A549 (cell line): ENCODE results near the gene FIZ1. TPM values are rescaled to one million over a fixed set of nuclear protein-coding genes. Genes with fewer than 3 reads are reported as not detected.
A peak's percentile ranks its signal among the peaks of the same experiment; 100 is the strongest.

Source experiments
- ATAC-seq, 2 experiments: fragments of 200-7000 bp in 1 of 2; fragments of >200 bp in 1 of 2; cut with Nextera tagmentation in 1 of 2; cut with Tn5 transposase in 1 of 2; 3 replicates each; pipeline versions ENCODE4 v1.8.0 to v1.9.1; 2018 to 2020; ENCODE audit warnings: mild to moderate bottlenecking in 1 of 2, moderate library complexity in 1 of 2
- CTCF ChIA-PET: fragments of 300-600 bp; sonication (Branson Sonifier 250); formaldehyde crosslinking; extraction: SDS; loops from one replicate; lab custom pipeline; 2021; ENCODE audit warnings: antibody characterized with exemption, inconsistent platforms; lab: Yijun Ruan, JAX
- POLR2A ChIA-PET: fragments of 350-600 bp; formaldehyde crosslinking; extraction: SDS; loops from one replicate; lab custom pipeline; 2021; ENCODE audit warnings: antibody characterized with exemption, inconsistent platforms; lab: Yijun Ruan, JAX
- DNase-seq, 2 experiments: peaks; one replicate each; pipeline versions ENCODE4 v3.0.0 to v3.0.0-alpha.2; 2011 to 2016; ENCODE audit warnings: low read depth in 1 of 2, low spot score in 1 of 2
- FAIRE-seq: peaks from 2 replicates; lab custom pipeline; 2011; peaks lifted over from hg19 to GRCh38; lab: Jason Lieb, UNC
- H3K27ac ChIP-seq, 2 experiments: fragments of >200 bp; sonication (Bioruptor Twin); formaldehyde crosslinking; 3 replicates each; pipeline ENCODE4 v1.5.1; 2016 to 2017
- H3K4me1 ChIP-seq: fragments of >200 bp; sonication (Bioruptor Twin); formaldehyde crosslinking; 3 replicates; pipeline ENCODE4 v1.6.1; 2016
- H3K4me2 ChIP-seq: fragments of >200 bp; sonication (Bioruptor Twin); formaldehyde crosslinking; 3 replicates; pipeline ENCODE4 v1.6.1; 2016
- H3K4me3 ChIP-seq: fragments of >200 bp; sonication (Bioruptor Twin); formaldehyde crosslinking; 3 replicates; pipeline ENCODE4 v1.5.1; 2016
- H3K9me3 ChIP-seq: fragments of >200 bp; sonication (Bioruptor Twin); formaldehyde crosslinking; 3 replicates; pipeline ENCODE4 v1.6.1; 2016
- BHLHE40 ChIP-seq: IDR thresholded peaks from 2 replicates; pipeline ENCODE4 v1.6.1; 2012; ENCODE audit warnings: low read depth, low read length, inconsistent platforms
- CEBPB ChIP-seq, 2 experiments: fragments of >200 bp in 1 of 2; sonication (Bioruptor Twin) in 1 of 2; formaldehyde crosslinking in 1 of 2; IDR thresholded peaks; 2 replicates each; pipeline ENCODE4 v1.6.1; 2012 to 2016
- CHD4 ChIP-seq: fragments of 200-600 bp; sonication (generic); IDR thresholded peaks from 2 replicates; pipeline ENCODE4 v1.6.1; 2016; ENCODE audit warnings: antibody characterized with exemption, mild to moderate bottlenecking, borderline replicate concordance
- E2F6 ChIP-seq: IDR thresholded peaks from 2 replicates; pipeline ENCODE4 v1.6.1; 2012; ENCODE audit warnings: low read depth, borderline replicate concordance
- EHMT2 ChIP-seq: fragments of 200-600 bp; sonication (generic); IDR thresholded peaks from 2 replicates; pipeline ENCODE4 v1.6.1; 2016; ENCODE audit warnings: antibody characterized with exemption, low read depth, mild to moderate bottlenecking, moderate library complexity
- EP300 ChIP-seq, 2 experiments: fragments of >200 bp; sonication (Bioruptor Twin); formaldehyde crosslinking; IDR thresholded peaks; 2 replicates in 1 of 2; 3 replicates in 1 of 2; pipeline ENCODE4 v1.6.1; 2016 to 2017
- ESRRA ChIP-seq: fragments of 150-350 bp; IDR thresholded peaks from 2 replicates; pipeline ENCODE4 v1.6.1; 2014; ENCODE audit warnings: mild to moderate bottlenecking, low read length, borderline replicate concordance
- FOSB ChIP-seq: fragments of 250-450 bp; sonication (Bioruptor Pico); IDR thresholded peaks from 2 replicates; pipeline ENCODE4 v1.5.0; 2020; ENCODE audit warnings: mild to moderate bottlenecking, moderate library complexity
- GATA3 ChIP-seq: IDR thresholded peaks from 2 replicates; pipeline ENCODE4 v1.6.1; 2012; ENCODE audit warnings: borderline replicate concordance
- HDAC2 ChIP-seq: fragments of 200-600 bp; sonication (generic); IDR thresholded peaks from 2 replicates; pipeline ENCODE4 v1.6.1; 2016
- HEYL ChIP-seq: fragments of 250-450 bp; sonication (Bioruptor Pico); IDR thresholded peaks from 2 replicates; pipeline ENCODE4 v1.8.0; 2021; ENCODE audit warnings: mild to moderate bottlenecking, moderate library complexity
- HMGXB4 ChIP-seq: fragments of 250-450 bp; sonication (Bioruptor Pico); IDR thresholded peaks from 2 replicates; pipeline ENCODE4 v1.5.0; 2021; ENCODE audit warnings: mild to moderate bottlenecking, moderate library complexity, borderline replicate concordance
- HOXB13 ChIP-seq: fragments of 250-450 bp; sonication (Bioruptor Pico); IDR thresholded peaks from 2 replicates; pipeline ENCODE4 v1.5.0; 2020; ENCODE audit warnings: low read depth, mild to moderate bottlenecking, moderate library complexity
- JUNB ChIP-seq: fragments of >200 bp; sonication (Bioruptor Twin); formaldehyde crosslinking; IDR thresholded peaks from 2 replicates; pipeline ENCODE4 v1.6.1; 2016
- MAFK ChIP-seq: fragments of 450-650 bp; IDR thresholded peaks from 2 replicates; pipeline ENCODE4 v1.6.1; 2014; ENCODE audit not compliant: partially characterized antibody
- MAX ChIP-seq: IDR thresholded peaks from 2 replicates; pipeline ENCODE4 v1.6.1; 2012
- MAZ ChIP-seq: fragments of 150-350 bp; IDR thresholded peaks from 2 replicates; pipeline ENCODE4 v1.6.1; 2014; ENCODE audit warnings: antibody characterized with exemption, low read depth, low read length, borderline replicate concordance
- MYC ChIP-seq: IDR thresholded peaks from 2 replicates; pipeline ENCODE4 v1.6.1; 2012; ENCODE audit warnings: mild to moderate bottlenecking, inconsistent platforms, low read length, improper control_type of control experiment, borderline replicate concordance
- NFE2L2 ChIP-seq: fragments of 150-350 bp; conservative IDR thresholded peaks from 2 replicates; pipeline ENCODE4 v1.6.1; 2014; ENCODE audit warnings: low read length
- NPAS2 ChIP-seq: fragments of 250-450 bp; sonication (Bioruptor Pico); IDR thresholded peaks from 2 replicates; pipeline ENCODE4 v1.8.0; 2022; ENCODE audit warnings: mild to moderate bottlenecking, moderate library complexity, borderline replicate concordance
- NR3C1 ChIP-seq: fragments of >200 bp; sonication (Bioruptor Twin); formaldehyde crosslinking; IDR thresholded peaks from 3 replicates; pipeline ENCODE4 v1.6.1; 2017
- PHF8 ChIP-seq: fragments of 200-600 bp; sonication (generic); IDR thresholded peaks from 2 replicates; pipeline ENCODE4 v1.6.1; 2016; ENCODE audit warnings: low read depth, mild to moderate bottlenecking, antibody characterized with exemption, moderate library complexity, borderline replicate concordance
- POLR2A ChIP-seq: IDR thresholded peaks from 2 replicates; pipeline ENCODE4 v1.6.1; 2012; ENCODE audit warnings: mild to moderate bottlenecking, low read length
- RAD21 ChIP-seq, 2 experiments: fragments of >200 bp in 1 of 2; sonication (Bioruptor Twin) in 1 of 2; formaldehyde crosslinking in 1 of 2; IDR thresholded peaks in 1 of 2; conservative IDR thresholded peaks in 1 of 2; 2 replicates in 1 of 2; 3 replicates in 1 of 2; pipeline ENCODE4 v1.6.1; 2012 to 2018; ENCODE audit warnings: inconsistent platforms in 1 of 2
- REST ChIP-seq: fragments of 200-600 bp; sonication (generic); IDR thresholded peaks from 2 replicates; pipeline ENCODE4 v1.6.1; 2016; ENCODE audit warnings: antibody characterized with exemption, mild to moderate bottlenecking, moderate library complexity
- RFX5 ChIP-seq: fragments of 450-650 bp; IDR thresholded peaks from 2 replicates; pipeline ENCODE4 v1.7.1; 2014; ENCODE audit warnings: antibody characterized with exemption, mild to moderate bottlenecking, moderate library complexity
- SMC3 ChIP-seq: fragments of >200 bp; sonication (Bioruptor Twin); formaldehyde crosslinking; IDR thresholded peaks from 3 replicates; pipeline ENCODE4 v1.6.1; 2018; ENCODE audit warnings: inconsistent platforms
- SREBF2 ChIP-seq: fragments of 450-650 bp; IDR thresholded peaks from 2 replicates; pipeline ENCODE4 v1.6.1; 2014; ENCODE audit warnings: mild to moderate bottlenecking, moderate library complexity
- TP53 ChIP-seq: fragments of 250-450 bp; sonication (Bioruptor Pico); IDR thresholded peaks from 2 replicates; pipeline ENCODE4 v1.5.0; 2021; ENCODE audit warnings: mild to moderate bottlenecking, moderate library complexity
- USF2 ChIP-seq: fragments of 450-650 bp; IDR thresholded peaks from 2 replicates; pipeline ENCODE4 v1.6.1; 2014; ENCODE audit warnings: antibody characterized with exemption
- ZNF302 ChIP-seq: fragments of 250-450 bp; sonication (Bioruptor Pico); IDR thresholded peaks from 2 replicates; pipeline ENCODE4 v1.9.0; 2021; ENCODE audit warnings: inconsistent platforms, mild to moderate bottlenecking, moderate library complexity
- WGBS: methylation state at CpG from one replicate; pipeline ENCODE4 v1.1.6; 2017; ENCODE audit errors: missing lambda C conversion rate; 5-methylcytosine and 5-hydroxymethylcytosine counted together
- polyA plus RNA-seq, 4 experiments: library from polyadenylated mRNA; depleted of rRNA in 3 of 4; stranded (reverse); fragments of >200 nt; fragmentation: RNase III in 1 of 4; extraction: RNeasy Plus Mini Kit Qiagen cat#74134 plus additional on column Dnase treatment in 1 of 4; gene quantifications; 2 replicates in 3 of 4; 3 replicates in 1 of 4; pipeline ENCODE4 v1.2.3, GENCODE V29; 2011 to 2017

The FIZ1 gene
- polyA plus RNA-seq, 2 of the 4 experiments (the other 2 are of a cell fraction), result 10.3 to 16.9 TPM

GRCh38 chr19:55581823-55582223 lies 17.5 kb downstream of the FIZ1 start (continued):
- TF ChIP-seq BHLHE40 (no peak), POLR2A (no peak), CHD4 (no peak), MAX (peak; percentile 41; the same call in 1 of the 2 replicates), HEYL (CRISPR knock-in tag) (no peak), MYC (no peak), MAFK (no peak), EHMT2 (no peak), NFE2L2 (no peak), E2F6 (no peak), HDAC2 (no peak), NR3C1 (no peak), MAZ (no peak), JUNB (no peak), ESRRA (no peak), REST (no peak), EP300 (IDR thresholded peaks at IDR 0.05) (no peak), GATA3 (peak; percentile 73; the same call in 1 of the 2 replicates), NPAS2 (CRISPR knock-in tag) (no peak), FOSB (no peak), RAD21 (conservative IDR thresholded peaks at IDR 0.05 in 1 of 2, IDR thresholded peaks at IDR 0.05 in 1 of 2) (no peak), USF2 (no peak), CEBPB (IDR thresholded peaks at IDR 0.05) (no peak), TP53 (CRISPR knock-in tag) (no peak), ZNF302 (CRISPR knock-in tag) (no peak), RFX5 (no peak)

- WGBS, result 14% methylated on average over 12 of the region's 12 CpGs
- ATAC-seq, result peak; percentile 27 to 38
- ChIA-PET CTCF (interaction anchor here (1.0 to 3.0 kb wide), 9 partner anchors 11 to 77 kb away, joined by 3 to 20 read pairs (median 6); partner anchors contain the start of gene ZNF865), POLR2A (interaction anchor here (1.1 to 2.7 kb wide), 7 partner anchors 12 to 61 kb away, joined by 4 to 22 read pairs (median 5); partner anchors contain the start of genes FIZ1, ZNF524 and ZNF865)
- peak overlapping the region; percentile 99 to 100 for H3K27ac ChIP-seq
- peak; percentile 72 for FAIRE-seq
- H3K9me3 ChIP-seq, result no peaks in the 10 kb centered on the region
- H3K4me1 ChIP-seq, result peaks cover 32% of the 10 kb centered on the region
- peak overlapping the region; percentile 85 for H3K4me2 ChIP-seq
- DNase-seq, result peak in 1 of 2 experiments; percentile 60
- H3K4me3 ChIP-seq, result peak overlapping the region; percentile 96
- TF ChIP-seq HMGXB4 (no peak), SREBF2 (no peak), SMC3 (no peak), PHF8 (no peak), TP53 (CRISPR knock-in tag) (no peak), HOXB13 (CRISPR knock-in tag) (no peak), USF2 (no peak)
These were observed 18.0 kb downstream of the FIZ1 start for GRCh38 chr19:55581145-55581822.
